ENCODE data around the gene PTMA. TPM values are rescaled to one million over a fixed set of nuclear protein-coding genes. Genes with fewer than 3 reads are reported as not detected.

The PTMA gene
- total RNA-seq, 1 experiment from 2014 or later = 713 TPM

DNA sequence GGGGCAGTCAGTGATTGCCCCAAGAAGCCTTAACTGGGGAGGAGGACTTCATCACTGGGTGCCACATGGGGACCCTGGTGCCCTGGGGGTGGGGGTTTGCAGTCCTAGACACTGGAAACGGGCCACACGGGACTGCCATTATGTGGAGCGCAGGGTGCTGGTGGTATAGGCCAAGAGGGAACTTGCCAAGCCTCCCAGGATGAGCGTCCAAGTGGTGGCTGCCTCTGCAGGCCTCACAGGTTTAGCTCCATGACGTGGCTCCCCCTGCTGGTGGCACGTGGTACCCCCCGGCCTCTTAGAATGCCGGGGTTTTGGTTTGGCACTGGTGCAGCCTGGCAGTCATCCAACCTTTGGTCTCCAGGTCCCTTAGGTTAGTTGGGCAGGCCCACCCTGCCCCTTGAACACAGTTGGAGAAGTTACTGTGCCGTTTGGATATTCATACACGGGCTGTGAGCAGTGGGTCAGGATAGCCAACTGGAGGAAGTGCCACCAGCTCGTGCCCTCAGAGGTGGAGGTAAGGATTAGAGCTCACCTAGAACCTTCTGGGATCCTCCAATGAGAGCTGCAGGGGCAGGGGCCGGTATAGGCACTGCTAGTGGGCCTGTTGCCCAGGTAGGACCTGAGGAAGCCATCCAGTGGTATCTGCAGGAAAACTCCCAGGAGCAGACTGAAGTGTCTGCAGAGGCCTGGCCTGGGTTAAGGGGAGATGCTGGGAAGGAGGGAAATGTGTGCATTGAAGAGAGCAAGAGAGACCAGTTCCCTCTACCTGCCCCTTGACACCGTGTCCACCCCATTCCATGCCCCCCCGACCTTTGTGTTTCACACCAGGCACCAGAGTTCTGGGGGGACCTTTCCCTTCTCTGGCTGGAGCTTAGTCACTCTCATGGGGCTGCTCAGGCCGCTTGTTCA, 5.7 kb downstream of the PTMA start:
- peak overlapping the region; percentile 49 for H3K27ac Mint-ChIP-seq (ENCODE audit: low read depth, unreplicated experiment)
- no peak overlapping the region for H3K4me3 Mint-ChIP-seq (ENCODE audit: unreplicated experiment)
- BruUV-seq (replicated peaks) = no TSS peak
- H3K27me3 Mint-ChIP-seq (ENCODE audit: insufficient read depth, unreplicated experiment) = no peaks in the 10 kb centered on the region
- H3K36me3 Mint-ChIP-seq (ENCODE audit: insufficient read depth, unreplicated experiment) = peaks cover 49% of the 10 kb centered on the region
- TF ChIP-seq, protein P1, sequence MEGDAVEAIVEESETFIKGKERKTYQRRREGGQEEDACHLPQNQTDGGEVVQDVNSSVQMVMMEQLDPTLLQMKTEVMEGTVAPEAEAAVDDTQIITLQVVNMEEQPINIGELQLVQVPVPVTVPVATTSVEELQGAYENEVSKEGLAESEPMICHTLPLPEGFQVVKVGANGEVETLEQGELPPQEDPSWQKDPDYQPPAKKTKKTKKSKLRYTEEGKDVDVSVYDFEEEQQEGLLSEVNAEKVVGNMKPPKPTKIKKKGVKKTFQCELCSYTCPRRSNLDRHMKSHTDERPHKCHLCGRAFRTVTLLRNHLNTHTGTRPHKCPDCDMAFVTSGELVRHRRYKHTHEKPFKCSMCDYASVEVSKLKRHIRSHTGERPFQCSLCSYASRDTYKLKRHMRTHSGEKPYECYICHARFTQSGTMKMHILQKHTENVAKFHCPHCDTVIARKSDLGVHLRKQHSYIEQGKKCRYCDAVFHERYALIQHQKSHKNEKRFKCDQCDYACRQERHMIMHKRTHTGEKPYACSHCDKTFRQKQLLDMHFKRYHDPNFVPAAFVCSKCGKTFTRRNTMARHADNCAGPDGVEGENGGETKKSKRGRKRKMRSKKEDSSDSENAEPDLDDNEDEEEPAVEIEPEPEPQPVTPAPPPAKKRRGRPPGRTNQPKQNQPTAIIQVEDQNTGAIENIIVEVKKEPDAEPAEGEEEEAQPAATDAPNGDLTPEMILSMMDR (IDR thresholded peaks at IDR 0.05; ENCODE audit: unreplicated experiment) = peak; percentile 91
- no peaks in the 10 kb centered on the region for H3K9me3 Mint-ChIP-seq (ENCODE audit: unreplicated experiment)
- peaks cover 31% of the 10 kb centered on the region for H3K4me1 Mint-ChIP-seq (ENCODE audit: insufficient read depth, unreplicated experiment)
- POLR2A ChIA-PET = interaction anchor here (0.5 to 5.2 kb wide), 14 partner anchors 10 to 837 kb away, joined by 3 to 33 read pairs (median 4); no protein-coding TSS in a partner anchor
- intact Hi-C loops (cut with micrococcal nuclease) = loop anchor here (5.0 kb wide), 1 partner anchor 68 kb away; the partner anchor contains the start of gene PDE6D
- DNase-seq (ENCODE audit: unreplicated experiment) = peak; percentile 94
- CTCF ChIA-PET = interaction anchor here (0.5 to 8.5 kb wide), 39 partner anchors 8 to 1540 kb away, joined by 3 to 352 read pairs (median 5); partner anchors contain the start of gene NCL

DNA sequence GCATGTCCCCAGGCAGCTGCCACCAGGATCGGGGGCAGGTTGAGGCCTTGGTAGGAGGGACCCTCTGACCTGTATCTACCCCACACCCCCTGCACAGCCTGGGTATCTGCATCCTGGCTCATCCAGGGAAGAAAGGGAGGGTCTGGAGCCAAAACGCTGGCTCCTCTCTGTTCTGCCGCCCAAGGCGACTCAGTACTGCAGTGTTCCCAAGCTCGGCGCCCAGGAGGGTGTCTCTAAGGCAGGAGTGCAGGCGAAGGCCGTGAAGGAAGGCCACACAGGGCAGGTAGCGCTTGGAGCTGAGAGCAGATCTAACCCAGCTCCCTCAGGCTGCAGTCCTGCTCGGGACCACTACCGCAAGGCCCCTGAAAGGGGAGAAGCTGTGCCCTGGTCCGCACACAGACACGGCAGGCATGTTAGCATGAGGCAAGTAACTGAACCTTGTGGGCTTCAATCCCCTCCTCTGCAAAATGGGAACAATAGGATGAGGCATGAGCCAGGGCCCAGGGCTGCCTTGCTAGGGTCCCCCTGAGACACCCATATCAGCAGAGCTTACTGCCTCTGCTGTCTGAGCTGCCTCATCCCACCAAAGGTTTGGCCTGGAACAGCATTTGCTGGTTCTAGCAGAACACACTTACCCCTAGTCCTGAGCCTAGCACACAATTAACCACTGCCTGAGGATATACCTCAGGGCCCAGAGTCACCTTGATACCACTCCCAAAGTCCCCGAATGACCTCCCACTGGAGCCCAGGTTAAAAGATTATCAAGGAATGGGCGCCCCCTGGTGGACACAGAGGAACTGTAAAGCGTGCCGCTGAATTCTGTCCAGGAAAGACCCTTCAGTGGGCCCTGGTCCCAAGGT, 6.5 kb downstream of the PTMA start:
- intact Hi-C loops (cut with micrococcal nuclease) = loop anchor here (1.0 to 5.0 kb wide), 5 partner anchors 38 to 152 kb away; partner anchors contain the start of gene PDE6D
- Mint-ChIP-seq H3K36me3 (ENCODE audit: insufficient read depth, unreplicated experiment) (peaks cover 43% of the 10 kb centered on the region), H3K4me3 (ENCODE audit: unreplicated experiment) (no peak overlapping the region), H3K4me1 (ENCODE audit: insufficient read depth, unreplicated experiment) (peaks cover 31% of the 10 kb centered on the region), H3K27me3 (ENCODE audit: insufficient read depth, unreplicated experiment) (no peaks in the 10 kb centered on the region), H3K9me3 (ENCODE audit: unreplicated experiment) (no peaks in the 10 kb centered on the region), H3K27ac (ENCODE audit: low read depth, unreplicated experiment) (peak overlapping the region; percentile 49)
- TF ChIP-seq, protein P1 (IDR thresholded peaks at IDR 0.05; ENCODE audit: unreplicated experiment) = peak; percentile 87
- BruUV-seq (replicated peaks) = no TSS peak
- peak; percentile 81 for DNase-seq (ENCODE audit: unreplicated experiment)
- CTCF ChIA-PET = interaction anchor here (0.5 to 8.5 kb wide), 46 partner anchors 8 to 1539 kb away, joined by 3 to 352 read pairs (median 4); no protein-coding TSS in a partner anchor
- POLR2A ChIA-PET = interaction anchor here (0.6 to 5.2 kb wide), 11 partner anchors 10 to 819 kb away, joined by 3 to 33 read pairs (median 5); partner anchors contain the start of gene NCL

DNA sequence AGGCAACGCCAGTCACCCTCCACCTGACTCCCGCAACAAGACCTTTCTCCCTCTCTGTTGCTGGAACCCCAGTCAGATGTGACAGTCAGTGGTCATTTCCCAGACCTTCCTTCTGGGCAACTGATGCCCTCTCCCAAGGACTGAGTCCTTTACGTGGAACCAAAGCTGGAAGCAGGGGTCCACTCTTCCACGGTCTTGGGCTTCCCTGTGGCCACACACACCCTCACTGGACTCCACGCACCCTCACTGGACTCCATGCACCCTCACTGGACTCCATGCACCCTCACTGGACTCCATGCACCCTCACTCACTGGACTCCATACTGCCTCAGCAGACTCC, 7.1 kb downstream of the PTMA start:
- Mint-ChIP-seq H3K27ac (ENCODE audit: low read depth, unreplicated experiment) (no peak overlapping the region), H3K36me3 (ENCODE audit: insufficient read depth, unreplicated experiment) (peaks cover 40% of the 10 kb centered on the region), H3K9me3 (ENCODE audit: unreplicated experiment) (no peaks in the 10 kb centered on the region), H3K4me1 (ENCODE audit: insufficient read depth, unreplicated experiment) (peaks cover 31% of the 10 kb centered on the region), H3K27me3 (ENCODE audit: insufficient read depth, unreplicated experiment) (no peaks in the 10 kb centered on the region), H3K4me3 (ENCODE audit: unreplicated experiment) (no peak overlapping the region)
- POLR2A ChIA-PET = interaction anchor here (0.7 to 5.2 kb wide), 8 partner anchors 11 to 251 kb away, joined by 3 to 33 read pairs (median 8); partner anchors contain the start of gene NCL
- no peak for DNase-seq (ENCODE audit: unreplicated experiment)
- no TSS peak for BruUV-seq (replicated peaks)
- CTCF ChIA-PET = interaction anchor here (0.7 to 8.5 kb wide), 18 partner anchors 9 to 721 kb away, joined by 3 to 352 read pairs (median 10); no protein-coding TSS in a partner anchor
- TF ChIP-seq, protein P1 (IDR thresholded peaks at IDR 0.05; ENCODE audit: unreplicated experiment) = no peak
- intact Hi-C loops (cut with micrococcal nuclease) = loop anchor here (1.0 kb wide), 4 partner anchors 38 to 152 kb away; no protein-coding TSS in a partner anchor

Data from MCF 10A (cell line).